Stimulated activated CD4-positive, alpha-beta T cell treated with anti-CD3 and anti-CD28 coated beads, Interleukin-4, amount 100 ng/mL, for 48 hours (primary cell): ENCODE results near the gene VDR.
"Not testable (repeated sequence)": the region's sequence is repeated elsewhere in the genome, so short reads cannot be mapped to it uniquely, and the experiment has no call there.

Experiments used
- DNase-seq, 2 donors: peaks; one replicate each; pipeline ENCODE4 v3.0.0-alpha.2; 2020; ENCODE audit warnings: low read depth in 2 of 2

VDR gene

DNA sequence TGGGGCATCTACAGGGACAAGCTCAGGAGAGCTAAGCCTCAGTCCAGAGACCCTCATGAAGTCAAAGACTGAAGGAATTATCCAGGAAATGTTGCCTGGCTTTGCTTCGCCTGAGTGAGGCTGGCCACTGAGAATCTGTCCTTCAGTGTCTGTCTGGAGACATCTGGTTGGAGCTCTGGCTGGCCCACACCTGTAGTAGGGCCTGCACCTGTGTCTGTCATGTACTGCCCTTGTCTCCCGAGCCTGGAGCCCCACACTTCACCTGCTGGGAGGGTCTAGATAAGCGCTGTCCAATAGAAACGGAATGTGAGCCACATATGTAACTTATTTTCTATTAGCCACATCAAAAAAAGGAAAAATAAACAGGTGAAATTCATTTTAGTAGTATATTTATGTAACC, 75.2 kb downstream of the VDR start:
- no peak for DNase-seq

DNA sequence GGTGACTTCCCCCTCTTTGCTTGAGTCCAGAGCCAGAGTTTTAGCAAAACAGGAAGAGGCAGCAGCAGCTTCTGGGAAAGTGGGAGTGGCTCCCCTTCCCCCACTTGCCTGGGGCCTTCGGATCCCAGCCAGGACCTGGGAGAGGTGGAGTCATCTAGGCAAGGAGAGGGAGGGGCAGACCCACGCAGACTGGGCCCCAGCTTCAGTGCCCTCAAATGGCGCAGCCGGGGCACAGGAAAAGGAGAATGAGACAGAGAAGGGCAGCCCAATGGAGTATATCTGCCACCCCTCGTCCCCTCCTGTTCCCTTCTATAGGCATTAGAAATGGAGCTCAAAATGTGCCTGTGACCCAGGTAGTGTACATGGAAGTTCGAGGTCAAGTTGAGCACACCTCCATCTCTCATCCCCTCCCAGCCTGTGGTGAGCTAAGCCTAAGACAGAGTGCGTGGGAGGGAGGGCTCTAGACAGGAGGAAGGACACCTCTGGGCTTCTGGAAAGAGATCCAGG, 75.8 kb downstream of the VDR start:
- DNase-seq: no peak

DNA sequence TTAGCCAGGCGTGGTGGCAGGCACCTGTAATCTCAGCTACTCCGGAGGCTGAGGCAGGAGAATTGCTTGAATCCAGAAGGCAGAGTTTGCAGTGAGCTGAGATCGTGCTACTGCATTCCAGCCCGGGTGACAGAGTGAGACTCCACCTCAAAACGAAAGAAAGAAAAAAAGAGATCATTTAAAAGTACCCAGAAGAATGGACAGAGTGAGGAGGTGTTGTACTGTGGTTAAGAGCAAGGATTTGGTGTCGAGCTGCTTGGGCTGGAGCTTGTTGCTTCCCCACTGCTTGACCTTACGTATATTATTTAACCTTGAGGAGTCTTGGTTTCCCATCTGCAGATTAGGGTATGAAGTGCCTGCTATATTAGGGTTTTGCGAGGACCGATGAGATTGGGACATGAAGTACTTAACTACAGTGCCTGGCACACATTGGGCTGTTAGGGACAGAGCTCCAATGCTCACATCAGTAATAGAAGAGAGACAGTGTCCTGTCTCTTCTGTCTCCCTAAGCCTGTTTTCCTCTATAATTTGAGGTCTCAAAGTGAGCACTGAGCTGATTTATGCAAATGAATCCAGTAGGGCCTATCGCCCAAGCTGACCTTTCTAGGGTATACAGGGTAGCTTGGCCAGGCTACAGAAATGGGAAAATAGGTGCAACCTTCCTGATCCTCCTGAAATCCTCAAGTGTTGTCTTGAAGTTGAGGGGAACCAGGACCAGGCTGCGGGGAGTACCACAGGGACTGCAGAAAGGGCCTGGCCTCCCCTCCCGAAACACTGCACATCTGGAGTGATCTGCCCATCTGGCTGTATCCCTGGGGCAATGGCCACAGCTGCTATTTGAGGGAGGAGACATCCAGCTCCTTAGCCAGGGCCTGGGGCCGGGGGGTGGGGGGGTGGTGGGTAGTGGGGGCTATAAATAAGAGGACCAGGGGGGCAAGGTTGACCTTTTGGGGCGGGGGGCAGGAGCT, 76.5 kb downstream of the VDR start:
- no peak for DNase-seq

DNA sequence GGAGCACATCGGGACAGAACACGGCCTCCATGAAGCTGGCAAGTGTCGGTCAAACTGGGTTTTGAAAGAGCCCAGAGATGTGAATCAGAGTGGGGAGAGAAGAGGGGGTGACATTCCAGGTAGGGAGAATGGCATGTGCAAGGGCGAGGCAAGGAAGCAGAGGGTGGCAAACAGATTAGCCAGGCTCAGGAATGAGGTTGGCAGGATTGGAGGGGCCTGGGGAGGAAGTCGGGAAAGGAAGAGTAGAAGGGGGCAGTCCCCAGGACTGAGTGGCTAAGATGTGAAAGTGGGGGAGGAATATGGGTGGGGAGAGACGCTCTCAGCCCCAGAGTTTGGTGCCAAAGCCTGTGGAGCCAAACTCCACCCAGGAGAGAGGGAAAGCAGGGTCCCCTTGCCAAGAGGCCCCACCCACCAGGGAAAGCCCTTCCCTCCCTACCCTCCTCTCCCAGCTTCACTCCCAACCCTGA, 79.6 kb downstream of the VDR start:
- DNase-seq: no peak

DNA sequence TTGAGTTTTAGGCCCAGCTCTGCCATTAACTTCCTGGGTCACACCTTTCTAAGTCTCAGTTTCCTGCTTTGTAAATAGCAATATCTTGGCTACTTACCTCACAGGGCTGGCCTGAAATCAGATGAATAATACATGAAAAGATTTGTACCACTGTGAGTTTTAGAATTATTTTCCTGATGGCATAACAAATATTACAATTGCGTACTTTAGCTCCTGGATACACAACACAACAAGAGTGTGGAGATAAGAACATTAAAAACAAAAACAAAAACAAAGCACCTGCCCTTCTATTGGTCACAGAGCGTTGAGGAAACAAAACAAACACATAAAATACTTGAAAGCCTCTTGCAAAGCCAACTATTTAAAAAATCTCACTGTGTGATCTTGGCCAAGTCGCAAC, 80.2 kb downstream of the VDR start:
- DNase-seq: no peak

DNA sequence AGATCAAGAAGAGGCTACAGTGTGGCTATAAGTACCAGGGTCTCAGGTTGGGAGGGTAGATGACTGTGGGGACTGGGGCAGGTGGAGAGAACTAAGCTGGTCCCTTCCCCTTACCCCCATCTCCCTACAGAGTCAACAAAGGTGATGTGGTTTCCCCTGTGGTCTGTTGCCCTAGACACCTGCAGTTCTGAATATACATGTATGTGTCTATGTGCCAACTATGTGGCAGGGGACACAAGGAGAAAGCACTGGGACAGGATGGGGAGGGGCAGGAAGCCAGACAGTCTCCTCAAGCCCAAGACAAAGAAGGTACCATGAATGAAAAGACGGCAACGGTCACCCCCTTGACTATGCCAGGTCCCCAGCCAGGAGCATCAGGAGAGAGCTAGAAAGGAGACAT, 80.6 kb downstream of the VDR start:
- DNase-seq: no peak

DNA sequence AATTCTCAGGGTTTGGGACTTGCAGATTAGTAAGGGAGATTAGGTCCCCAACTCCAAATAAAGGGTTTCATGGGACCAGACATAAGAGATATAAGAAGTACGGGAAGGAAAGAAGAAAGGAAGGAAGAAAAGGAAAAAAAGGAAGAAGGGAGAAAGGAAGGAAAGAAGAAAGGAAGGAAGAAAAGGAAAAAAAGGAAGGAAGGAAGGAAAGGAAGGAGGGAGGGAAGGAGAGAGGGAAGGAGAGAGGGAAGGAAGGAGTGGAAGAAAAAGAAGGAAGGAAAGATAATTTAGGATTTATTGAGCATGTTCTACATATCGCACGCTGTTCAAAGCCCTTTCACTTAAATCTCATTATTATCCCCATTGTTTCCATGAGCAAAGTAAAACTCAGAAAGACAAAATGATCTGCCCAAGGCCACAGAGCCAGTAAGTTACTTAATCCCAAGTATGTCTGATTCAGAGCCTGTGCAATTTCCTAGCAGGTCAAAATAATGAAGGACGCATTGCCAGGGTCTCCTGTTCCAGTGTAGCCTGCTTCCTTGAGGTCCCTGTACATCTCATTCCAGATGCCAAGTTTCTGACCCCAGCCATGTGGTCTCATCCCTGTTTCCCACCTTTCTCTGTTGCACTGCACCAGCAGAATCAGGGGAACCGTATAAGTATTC, 81.2 kb downstream of the VDR start:
- no peak for DNase-seq

DNA sequence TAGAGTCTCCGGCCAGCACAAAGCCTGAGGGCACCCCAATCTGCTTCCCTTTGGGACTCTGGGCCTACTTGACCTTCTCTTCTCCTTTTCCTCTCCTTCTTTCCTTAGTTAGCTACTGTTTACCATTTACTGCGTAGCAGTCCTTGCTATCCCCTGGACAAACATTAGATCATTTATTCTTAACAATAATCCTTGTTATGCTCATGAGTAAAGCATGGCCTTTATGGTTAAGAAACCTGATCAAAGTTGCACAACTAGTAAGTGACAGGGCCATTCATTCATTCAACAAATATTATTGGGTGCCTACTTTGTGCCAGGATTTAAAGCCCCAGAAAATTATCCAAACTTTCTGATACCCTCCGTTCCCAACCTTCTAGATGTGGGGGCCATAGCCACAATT, 81.9 kb downstream of the VDR start:
- no peak for DNase-seq

DNA sequence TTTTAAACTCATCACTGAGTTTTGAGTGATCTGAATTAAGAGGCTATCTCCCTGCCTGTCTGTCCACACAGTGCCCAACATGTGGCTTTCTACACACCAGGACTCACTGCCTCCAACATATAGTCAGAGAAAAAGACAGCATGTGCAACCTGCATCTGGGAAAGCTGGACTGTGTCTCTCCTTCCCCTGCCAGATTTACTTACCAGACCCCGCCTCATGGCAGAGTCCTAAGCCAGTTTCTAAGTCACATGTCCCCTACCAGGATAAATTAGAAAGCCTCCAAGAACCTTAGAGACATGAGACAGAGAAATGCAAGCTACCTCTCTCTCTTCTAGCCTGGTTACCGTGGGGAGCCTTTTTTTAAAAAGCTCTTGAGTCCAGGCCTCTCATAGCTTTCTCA, 82.4 kb downstream of the VDR start:
- no peak for DNase-seq

DNA sequence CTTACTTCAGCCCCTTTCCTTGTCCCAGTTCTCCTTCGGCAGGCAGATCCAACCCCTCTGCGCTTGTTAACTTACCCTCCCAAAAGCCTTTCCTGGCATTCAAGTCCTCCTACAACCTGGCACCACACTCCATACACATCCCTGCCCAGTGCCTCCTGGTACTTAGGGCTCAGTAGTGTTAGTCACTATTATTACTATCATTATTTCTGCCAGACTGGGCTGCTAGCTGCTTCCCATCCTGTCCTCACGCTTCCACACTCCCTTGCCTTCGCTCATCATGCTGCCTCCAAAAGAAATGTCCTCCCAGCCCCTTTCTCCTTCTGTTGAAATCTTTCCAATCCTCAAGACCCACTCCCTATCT, 83.5 kb downstream of the VDR start:
- no peak for DNase-seq

DNA sequence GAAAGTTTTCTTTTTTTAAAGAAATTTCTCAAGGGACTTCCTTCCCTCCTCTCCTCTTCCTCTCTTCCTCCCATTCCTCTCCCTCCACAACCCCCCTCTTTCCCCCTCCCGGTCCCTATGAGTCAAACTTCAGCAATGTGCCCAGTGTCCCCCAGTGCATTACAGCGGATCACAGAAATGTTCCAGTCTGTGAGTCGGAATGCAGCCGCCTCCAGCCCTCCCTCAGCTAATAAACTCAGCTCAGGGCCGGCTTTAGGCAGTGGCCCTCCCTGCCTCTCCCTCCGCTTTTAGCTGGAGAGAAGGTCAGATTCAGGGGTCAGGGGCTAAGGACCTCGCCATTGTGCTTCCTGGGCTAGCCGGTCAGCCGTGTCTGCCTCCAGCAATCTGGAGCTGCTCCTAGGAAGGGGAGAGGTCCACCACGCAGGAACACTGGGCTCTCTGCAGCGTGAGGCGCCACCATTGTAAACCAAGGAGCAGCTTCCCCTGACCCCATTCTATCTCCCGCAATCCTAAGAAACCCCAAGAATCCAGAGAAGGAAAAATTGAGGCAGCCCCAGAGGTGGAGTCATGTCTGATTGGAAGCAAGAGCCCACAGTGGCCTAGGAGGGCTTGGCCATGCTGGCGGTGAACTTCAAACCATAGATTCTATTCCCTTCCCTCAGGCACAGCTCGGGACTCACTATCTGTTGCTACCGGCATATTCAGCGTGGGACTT, 84.0 kb downstream of the VDR start:
- DNase-seq: no peak

DNA sequence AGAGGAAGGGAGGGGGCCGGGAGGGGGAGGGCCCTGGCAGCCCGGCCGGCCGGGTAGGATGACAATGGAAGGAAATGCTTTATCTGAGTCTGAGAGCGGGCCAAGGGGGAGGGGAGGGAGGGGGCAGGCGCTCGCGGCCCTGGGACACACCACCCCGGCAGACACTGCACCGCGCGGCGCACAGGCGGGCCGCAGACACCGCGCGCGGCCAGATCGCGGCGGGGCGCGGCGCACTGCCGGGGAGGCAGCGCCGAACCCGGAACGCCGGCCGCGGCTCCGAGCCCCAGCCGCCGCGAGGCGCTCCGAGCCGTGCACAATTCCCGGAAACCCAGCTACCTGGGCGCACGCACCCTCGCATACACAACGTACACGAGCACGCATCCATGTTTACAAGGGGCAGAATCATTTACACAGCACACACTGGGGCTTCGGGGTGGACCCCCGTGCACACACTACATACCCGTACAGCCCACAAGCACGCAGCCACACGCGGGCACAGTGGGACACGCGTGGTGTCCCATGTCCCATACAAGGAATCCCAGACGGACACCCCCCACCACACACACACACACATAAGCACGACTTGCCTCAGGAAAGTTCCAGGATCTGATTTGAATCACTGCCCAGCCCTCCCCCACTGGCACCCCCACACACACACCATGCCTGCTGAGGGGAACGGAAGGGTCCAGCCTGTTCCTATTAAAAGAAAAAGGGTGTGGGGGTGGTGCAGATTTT, 84.7 kb downstream of the VDR start, which contains the start of gene HDAC7:
HDAC7 (minus strand) TSS at position 8 of the 735 bp plus-strand sequence. CDS start 118 bp downstream, outside the sequence.
- peak; percentile 70 to 78 for DNase-seq

DNA sequence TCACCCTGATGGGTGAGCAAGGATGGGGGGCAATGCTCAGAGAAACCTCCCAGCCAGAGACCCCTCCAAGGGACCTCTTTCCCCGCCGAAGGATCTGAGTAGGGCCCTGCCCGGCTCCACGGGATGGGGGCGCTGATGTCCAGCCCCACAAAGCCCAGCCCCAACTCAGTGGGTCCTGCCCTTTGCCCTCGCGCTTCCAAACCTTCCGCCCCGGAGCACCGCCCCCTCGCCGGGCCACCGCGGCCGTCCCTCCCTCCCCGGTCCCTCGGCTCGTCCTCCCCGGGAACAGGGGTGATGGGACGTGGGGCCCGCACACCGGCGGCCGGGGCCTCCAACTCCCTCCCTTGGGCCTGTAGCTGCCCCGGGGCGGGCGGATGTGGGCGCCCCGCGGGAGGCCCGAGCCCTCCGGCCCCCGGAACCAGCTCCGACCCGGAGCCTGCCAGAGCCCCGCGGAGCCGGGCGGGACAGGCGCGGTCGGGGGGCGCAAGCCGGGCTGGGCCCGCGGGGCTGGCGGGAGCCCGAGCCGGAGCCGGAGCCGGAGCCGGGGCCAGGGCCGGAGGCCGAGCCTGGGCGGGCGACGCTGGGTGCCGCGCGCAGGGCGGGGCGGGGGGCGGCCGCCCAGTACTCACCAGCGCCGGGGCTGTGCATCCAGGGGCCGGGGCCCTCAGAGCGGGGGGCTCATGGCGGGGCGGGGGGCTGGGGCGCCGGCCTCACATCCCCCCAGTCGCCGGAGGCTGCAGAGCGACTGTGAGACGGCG, 85.5 kb downstream of the VDR start:
- no peak for DNase-seq

DNA sequence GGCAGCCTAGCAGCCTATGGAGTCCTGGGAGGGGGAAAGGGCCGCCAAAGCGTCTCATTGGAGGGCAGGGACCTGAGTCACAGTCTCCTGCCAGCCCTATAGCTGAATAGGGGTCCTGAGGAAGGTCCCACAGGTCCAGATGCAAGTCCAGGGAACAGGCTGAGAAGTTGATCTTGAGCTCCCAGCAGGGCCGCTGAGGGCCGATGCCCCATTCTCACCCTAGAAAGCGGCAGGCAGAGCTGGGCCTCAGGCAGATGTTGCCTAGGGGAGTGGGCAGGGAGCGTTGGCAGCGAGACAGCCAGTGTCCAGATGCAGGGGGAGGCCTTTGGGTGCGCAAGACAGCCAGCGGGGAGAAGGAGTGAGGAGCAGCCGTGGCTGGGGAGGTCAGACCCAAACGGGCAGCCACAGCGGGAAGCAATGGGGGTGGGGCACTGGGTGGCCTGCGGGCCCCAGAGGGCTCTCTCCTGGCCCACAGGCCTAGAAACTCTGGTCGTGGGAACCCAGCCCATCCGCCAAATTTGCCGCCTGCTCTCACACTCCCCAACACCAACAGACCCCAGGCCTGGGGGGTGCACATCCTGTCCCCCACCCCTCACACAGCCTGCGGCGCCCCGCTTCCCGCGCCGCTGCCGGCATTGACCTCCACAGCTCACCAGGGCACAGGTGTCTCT, 86.2 kb downstream of the VDR start:
- DNase-seq: no peak

DNA sequence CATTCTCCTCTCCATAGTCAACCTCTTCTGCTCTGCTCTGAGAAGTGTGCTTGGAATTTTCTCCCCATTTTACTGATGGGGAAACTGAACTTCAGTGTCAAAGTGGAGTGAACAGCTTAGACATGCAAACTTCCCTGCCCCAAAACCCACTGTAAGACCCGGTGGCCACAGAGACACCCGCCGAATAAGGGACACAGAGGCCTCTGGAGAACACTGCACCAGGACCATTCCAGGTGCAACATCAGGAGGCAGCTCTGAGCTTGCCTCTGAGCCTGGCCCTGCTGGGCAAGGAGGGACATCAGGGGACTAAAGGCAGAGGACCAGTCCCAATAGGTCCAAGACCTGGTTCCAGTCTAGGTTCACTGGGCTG, 86.8 kb downstream of the VDR start:
- no peak for DNase-seq

DNA sequence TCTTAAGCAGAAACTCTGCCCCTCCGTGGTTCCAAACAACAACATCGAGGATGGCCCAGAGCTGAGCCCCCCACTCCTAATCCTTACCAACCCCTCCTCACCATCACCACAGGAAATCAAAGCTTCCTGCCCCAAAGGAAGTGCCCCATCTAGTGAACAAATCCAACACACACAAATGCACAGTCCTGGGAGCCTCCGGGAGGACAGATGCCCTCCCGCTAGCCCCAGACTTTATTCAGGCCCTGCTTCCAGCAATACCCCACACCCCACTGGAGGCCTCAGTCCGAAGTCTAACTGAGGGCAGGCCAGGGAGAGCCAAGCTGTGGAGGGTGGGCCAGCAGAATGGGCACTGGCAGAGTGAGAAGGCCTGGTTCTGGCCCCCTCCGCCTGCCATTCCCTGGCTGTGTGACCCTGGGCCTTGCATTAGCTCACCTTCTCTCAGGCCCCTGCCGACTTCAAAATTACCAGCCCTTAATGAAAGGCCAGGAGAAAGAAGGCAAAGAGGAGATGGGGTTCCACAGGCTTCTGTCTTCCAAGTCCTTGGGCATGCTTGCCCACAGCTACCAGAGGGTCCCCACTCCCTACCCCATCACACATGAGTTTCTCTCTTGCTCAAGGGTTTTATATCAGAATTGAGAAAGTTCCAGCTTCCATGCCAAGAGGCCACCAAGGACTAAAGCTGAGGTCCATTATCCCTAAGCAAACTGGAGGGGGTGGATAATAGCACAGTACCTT, 87.4 kb downstream of the VDR start:
- no peak for DNase-seq

DNA sequence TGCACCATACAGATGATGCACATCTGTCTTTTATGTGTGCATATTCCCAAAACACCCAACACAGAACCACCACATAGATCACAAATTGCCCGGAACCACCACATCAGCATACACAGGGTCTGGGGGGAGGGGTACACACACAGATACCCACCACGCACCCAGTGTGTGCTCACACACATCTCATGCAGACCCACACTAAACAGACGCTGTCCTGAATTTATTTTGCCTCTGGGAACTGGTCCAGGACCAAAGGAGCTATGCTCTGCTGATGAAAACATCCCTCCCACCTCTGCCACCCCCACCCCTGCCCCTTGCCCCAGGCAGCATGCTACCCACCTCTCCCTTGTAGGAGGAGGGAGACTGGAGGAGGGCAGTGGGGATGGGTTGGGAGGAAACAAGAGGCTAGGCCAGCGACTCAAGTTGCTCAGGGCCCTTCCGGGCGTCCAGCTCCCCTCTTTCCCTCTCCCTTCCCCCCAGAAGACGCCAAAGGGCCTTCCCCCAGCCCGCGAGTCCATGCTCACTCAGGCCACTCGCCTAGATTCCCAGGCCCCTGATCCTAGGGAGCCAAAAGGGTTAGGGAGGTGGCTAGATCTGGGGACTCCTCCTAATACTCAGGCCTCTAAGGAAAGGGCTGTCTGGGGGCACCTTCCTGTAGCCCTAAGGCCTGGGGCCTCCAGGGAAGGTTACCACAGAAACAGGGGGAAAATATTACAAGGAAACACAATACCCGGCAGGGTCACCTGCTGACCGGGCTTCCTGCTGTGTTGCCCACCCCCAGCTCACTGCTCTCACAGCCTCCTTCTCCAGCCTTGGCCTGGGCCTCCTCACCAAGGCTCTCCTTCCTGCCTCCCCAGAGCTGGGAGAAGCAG, 88.2 kb downstream of the VDR start:
- DNase-seq: no peak

DNA sequence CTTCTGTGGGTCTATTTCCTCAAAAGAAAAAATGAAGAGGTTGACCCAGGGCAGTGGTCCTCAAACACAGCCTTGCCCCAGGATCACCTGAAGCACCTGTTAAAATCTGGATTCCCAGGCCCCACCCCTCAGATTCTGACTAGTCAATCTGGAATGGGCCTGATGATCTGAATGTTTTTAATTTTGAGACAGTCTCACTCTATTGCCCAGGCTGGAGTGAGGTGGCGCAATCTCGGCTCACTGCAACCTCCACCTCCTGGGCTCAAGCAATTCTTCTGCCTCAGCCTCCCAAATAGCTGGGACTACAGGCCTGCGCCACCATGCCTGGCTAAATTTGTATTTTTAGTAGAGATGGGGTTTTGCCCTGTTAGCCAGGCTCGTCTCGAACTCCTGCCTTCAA, 89.3 kb downstream of the VDR start:
- DNase-seq: not testable (repeated sequence)
